Left forelimb (tissue), 1 donor: ENCODE measurements around the gene OVCH2.
"Not testable (repeated sequence)": the region's sequence is repeated elsewhere in the genome, so short reads cannot be mapped to it uniquely, and the experiment has no call there.

Experiments used
- DNase-seq: peaks from one replicate; pipeline ENCODE4 v3.0.0-alpha.2; 2018; ENCODE audit warnings: low spot score

The OVCH2 gene

DNA sequence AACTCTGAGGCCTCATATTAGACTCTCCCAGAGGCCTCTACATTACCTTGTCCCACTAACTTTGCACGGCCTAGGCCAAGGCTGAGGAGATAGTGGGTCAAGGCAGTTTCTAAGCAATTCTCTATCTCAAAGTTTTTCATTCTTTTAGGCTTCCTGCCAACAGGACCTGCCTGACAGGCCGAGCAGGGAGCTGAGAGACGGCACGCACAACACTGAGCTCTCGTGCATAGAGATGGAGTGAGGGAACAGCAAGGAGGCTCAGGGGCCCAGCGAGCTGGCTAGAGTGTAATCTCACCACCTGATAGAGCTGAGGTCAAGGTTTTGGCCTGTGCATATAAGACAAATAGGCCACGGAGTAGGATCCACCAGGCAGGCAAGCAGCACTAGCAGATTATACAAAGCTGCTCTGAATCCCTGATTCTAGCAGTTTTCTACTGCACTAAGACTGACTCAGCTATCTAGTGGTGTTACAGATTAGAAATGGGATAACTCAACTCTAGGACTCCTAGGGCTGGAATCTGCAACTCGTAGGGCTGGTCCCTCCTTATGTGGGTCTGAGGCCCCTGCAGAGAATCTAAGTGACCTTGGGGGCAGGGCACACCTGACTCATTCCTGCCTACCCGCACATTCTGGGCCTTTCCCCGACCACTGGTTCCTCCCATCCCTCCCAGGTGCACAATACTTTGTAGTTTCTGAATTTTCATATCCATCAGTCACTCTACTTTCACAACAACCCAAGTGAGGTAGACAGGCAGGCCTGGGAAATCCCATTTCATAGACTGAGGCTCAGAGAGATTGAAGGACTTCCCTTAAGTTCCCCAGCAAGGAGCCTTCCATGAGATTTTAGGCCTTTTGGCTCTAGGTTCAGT, 34.7 kb downstream of the OVCH2 start:
- no peak for DNase-seq

DNA sequence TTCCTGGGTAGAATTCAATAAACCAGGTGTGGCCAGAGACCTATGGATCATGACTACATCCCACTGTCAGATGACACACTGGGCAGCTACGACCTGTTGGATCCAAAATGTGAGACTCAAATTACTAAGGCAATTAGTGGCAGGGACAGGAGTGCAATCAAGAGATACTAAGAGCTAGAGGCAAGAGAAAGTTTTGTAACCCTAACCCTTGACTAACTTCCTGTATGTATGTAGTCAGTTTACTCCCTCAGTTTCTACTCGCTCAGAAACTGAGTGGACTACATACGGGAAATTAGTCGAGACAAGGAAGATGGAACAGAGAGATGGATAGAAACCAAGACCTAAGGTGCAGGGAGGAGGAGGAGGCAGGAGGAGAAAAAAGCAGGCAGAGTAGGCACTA, 35.6 kb downstream of the OVCH2 start:
- no peak for DNase-seq

DNA sequence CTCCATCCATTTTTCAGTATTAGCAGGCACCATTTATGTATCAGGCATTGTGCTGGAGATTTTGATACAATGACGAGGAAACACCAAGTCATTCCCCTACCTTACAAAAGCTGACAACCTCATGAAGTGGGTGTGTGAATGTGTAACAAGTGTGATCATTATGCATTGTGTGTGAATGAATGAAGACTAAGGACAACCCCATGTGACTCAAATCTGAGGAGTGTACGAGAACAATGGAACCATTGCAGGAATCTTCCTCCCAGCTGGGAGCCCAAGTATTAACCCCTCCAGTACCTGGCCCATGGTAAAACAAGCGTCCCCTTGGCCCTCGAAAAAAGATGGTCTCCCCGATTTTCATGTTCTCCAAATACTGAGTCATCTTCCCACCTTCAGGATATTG, 37.4 kb downstream of the OVCH2 start:
- no peak for DNase-seq

DNA sequence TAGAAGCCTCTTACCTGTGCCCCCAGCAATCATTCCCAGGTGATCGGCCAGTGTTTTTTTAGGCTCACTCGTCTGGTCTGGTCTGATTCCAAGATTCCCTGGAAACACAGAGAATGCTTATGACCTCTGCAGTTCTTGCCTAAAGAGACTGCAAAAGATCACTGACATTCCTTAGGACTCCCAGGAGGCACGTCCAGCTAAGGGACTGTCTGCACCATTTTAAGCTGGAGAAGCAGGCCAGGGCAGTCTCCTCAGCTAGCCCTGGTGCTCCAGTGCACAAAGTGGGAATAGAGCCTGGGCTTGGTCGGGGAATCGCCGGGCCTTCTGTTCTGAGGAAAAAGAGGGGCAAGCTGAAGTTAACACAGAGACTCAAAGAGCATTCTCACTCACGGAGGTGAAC, 37.8 kb downstream of the OVCH2 start:
- DNase-seq = no peak

DNA sequence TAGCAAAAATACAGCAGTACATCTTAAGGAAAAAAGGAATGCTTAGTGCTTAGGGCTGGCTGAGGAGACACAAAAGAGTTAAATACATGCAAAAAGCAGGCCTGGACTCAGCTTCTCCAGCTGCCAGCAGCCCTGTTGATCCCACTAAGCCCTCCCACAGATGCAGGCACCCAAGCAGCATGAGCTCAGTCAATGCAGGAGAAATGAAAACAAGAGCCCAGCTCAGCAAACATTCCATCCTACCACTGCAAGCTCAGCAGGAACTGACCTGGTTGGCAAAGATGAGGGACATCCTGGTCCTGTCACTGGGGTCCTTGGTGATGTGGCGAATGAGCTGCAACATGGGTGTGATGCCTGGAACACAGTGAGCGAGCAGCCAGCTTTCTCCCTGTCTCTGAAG, 38.8 kb downstream of the OVCH2 start:
- DNase-seq = no peak

DNA sequence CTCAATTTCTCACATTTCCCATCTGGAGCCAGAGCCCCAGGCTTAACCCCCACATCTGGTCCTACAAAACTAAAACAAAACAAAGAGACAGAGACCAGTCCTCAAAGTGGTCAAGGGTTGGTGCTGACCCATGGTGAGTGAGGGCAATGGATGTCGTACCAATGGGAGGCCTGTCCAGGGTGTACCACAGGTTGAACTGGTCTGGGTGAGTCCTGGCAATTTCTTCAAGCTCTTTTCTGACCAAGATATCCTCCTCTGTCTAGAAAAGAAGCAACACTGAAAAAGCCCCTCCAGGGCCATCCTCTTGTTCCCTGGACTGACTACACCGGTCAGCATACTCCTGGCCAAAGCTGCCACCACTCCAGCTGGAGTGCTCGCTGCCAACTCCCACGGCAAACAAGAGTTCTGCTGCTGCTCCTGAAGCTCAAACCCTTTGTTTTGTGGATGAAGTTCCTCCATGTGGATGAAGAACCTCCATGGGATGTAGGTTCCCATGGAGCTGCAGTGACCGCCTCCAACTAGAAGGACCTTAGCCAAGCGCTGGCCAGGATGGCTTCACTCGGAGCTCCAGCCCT, 39.9 kb downstream of the OVCH2 start:
- DNase-seq = no peak

DNA sequence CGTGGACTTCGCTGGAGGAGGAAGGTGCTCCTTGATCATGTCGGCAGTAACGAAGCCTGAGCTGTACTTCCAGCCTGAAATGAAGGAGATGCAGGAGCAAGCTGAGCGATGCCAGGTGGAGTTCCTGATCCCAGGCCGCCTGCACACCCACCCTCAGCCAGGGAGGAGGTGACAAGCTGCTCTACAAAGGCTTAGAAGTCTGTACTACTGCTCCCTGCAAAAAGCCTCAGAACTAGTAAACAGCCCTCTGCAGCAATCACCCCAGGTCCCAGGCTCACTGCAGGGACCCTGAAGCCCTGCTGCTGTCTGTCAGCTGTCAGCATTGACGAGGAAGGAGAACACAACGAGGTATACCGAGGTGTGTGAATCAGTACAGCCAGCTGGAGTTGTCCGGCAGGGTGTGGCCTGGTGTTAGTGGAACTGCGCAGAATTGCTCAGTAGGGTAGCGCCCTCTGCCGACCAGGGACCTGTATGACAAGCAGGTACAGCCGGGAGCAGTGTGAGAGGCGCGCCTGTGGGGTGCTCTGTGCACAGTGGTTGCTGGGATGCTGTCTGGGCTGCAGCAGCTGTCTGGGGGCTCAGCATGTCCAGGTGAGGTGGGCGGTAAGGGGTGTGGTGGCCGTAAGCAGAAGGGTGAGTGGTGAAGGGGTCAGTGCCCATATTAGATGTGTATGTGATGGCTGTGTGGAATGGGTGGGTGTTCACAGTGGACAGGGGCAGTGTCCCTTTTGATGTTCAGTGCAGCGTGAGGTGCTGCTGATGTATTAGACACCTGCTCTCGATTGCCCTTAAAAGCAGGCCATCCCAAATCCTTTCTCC, 40.6 kb downstream of the OVCH2 start:
- DNase-seq = peak; percentile 86

DNA sequence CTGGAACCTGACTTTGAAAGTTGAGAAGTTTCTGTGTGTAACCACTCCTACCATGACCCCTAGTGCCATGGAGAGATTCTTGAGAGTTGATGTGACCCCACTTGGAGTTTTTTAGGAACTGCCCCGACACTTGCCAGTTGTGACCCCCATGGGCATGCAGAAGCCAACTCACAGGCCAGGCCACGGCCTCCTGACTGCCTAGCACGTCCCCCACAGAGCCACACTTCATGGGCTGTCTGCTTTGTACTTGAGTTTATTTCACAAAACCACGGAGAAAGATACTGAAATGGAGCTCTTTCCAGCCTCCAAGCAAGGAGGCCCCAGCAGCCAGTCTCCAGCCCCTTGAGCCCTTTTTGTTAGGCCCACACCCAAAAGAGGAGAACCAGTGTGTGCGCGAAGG, 41.4 kb downstream of the OVCH2 start:
- DNase-seq = no peak

DNA sequence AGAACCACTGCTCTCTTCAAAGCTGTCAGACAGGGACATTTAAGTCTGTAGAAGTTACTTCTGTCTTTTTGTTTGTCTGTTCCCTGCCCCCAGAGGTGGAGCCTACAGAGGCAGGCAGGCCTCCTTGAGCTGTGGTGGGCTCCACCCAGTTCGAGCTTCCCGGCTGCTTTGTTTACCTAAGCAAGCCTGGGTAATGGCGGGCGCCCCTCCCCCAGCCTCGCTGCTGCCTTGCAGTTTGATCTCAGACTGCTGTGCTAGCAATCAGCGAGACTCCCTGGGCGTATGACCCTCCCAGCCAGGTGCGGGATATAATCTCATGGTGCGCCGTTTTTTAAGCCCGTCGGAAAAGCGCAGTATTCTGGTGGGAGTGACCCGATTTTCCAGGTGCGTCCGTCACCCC, 42.7 kb downstream of the OVCH2 start:
- not testable (repeated sequence) for DNase-seq

DNA sequence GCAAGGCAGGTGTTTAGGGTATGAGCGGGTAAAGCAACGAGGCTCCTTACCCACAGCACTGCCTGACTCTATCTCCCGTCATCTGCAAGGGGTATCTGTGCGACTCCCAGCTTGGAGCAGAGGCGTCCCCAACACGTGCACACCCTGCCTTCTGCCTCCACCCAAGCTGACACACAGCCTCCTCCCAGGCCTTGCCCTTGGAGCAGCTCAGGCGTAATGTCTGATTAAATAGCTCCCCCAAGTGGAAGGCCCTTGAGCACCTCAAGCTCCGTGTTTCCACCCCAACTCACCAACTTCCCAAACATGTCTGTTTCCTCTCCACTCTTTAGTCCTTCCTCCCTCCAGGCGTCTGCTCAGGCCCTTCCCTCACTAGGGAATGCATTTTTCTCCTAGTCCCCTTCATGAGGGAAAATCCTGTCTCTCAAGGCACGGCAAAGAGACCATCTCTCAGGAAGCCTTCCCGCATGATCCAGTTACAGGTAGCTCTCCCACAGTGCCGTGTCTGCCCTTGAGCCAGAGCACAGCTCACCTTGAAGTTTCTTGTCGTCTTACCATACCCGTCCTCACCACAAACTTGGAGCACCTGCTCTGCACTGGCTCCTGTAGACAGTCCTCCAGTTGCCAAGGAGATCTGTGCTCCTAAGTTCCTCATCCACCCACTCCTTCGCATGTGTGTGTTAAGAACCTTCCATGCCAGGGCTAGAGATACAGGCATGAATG, 48.8 kb downstream of the OVCH2 start:
- DNase-seq = no peak

DNA sequence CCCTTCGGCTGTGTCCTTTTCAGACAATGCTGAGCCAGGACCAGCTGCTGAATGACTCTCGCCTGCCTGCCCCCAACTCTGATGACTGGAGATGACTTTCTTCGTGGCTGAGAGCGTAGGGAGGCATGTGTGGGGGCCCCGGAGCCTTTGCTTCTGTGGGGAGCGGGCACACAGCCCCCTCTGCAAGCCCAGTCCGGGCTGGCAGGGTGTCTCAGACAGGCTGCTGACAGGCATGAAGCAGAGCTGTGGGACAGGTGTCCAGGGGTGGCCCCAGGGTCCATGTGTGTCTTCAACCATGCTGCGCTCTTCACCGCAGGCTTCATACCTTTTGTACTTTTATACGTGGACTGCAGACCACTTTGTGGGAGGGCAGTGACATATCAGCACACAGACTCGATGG, 49.6 kb downstream of the OVCH2 start:
- DNase-seq = no peak

DNA sequence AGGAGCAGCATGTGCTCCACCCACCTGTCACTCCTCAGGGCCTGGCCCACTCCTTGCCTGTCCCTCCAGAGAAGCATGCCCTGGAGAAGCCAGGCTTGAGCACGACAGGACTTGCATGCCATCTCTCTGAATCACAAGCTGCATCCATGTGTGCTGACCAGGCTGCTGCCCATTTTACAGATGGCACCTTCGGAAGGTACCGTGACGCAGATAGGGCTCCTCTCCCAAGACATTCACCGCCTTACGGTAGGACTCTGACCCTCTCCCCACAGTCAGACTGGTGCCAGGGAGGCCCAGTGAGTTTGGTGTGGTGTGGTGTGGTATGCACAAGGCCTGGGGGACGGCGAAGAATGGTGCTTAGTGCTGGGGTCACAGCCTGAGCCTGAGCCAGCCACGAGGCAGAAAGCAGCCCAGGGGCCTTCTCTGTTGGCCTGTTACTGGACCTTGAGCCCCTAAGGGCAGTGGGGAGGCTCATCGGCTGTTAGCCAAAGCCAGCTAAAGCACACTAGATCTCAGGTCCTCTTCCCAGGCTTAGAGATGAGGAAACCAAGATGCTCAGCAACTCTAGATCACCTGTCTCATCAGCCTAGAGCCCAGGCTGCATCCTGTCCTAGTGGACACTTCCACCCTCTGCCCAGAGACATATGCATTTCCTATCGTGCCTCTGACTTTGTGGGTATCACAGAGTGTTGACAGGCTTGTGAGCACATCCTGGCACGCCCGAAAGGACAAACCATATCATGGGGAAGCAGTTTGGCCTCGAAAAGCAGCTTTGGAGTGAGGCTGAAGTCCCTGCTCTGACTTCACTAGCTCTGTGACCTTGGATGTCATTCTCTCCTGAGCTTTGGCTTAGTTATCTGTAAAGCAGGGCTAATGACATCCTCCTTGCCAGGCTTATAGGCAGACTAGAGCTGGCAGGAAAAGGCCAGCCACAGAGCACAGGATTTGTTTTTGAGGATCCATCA, 50.7 kb downstream of the OVCH2 start:
- no peak for DNase-seq

DNA sequence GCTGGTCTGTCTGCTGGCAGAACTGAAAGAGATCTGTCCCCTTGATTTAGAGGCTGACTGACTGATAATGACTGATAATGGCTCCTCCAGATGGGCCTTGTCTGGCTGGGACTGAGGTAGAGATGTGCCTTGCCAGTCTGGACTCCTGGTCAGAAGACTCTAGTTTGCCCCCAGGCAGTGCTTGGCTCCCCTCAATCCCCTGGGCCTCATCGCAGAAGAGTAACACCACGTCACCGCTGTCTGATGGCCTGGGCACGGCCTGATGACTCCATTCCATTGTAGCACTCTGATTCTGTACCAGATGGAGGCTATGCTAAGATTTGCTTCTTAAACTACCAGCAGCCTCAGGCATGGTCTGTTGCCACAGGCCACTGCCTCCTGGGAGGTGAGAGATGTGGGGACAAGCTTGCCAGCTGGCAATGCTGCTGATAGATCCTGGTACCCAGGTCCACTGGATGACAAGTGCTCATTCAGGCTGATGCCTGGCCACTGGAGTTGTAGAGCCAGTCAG, 52.0 kb downstream of the OVCH2 start:
- no peak for DNase-seq

DNA sequence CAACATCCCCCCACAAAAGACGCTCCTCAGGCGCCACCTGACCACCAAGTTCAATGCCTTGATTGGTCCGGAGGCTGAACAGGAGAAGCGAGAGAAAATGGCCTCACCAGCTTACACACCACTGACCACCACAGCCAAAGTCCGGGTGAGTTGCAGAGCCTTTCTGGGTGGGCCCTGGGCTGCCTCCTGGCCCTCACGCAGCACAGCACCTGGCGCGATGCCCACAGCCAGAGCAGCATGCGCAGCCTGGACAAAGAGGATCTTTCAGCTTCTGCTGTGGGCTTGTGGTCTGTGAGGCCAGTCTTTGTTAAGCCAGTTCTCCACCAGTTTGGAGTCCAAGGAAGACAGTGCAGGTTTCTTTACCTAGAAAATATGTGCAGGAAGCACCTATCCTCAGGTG, 54.6 kb downstream of the OVCH2 start:
- DNase-seq = peak; percentile 48

DNA sequence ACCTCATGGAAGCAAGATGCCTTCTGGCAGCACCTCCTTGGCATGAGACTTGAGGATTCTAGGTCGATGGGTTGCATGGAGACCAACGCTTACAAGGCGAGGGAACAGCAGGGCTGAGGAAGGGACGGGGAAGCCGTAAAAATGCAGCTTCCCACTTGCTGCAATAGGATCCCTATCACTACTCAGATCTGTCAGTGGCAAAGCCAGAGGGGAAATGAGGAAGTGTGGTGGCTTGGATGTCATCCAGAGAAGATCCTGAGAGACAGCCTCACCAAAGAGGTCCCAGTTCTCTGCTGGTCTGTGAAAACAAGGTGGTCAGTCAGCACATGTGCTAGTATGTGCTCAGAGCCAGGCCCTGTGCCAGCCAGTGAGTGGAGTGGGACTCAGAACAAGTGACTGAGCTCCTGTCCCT, 55.1 kb downstream of the OVCH2 start:
- no peak for DNase-seq

DNA sequence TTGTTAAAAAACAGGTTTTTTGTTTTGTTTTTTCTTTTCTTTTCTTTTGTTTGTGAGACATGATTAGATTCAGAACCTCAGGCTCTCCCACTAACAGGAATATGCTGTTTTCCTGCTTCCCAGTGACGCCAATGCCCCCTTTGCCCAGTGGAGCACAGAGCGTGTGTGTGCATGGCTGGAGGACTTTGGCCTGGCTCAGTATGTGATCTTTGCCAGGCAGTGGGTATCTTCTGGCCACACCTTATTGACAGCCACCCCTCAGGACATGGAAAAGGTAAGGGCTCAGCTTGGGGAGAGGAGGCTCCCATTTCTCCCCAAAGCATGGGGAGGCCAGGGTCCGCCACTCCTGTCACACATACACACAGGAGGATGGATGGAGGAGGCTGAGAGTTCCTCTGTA, 58.0 kb downstream of the OVCH2 start:
- DNase-seq = no peak

DNA sequence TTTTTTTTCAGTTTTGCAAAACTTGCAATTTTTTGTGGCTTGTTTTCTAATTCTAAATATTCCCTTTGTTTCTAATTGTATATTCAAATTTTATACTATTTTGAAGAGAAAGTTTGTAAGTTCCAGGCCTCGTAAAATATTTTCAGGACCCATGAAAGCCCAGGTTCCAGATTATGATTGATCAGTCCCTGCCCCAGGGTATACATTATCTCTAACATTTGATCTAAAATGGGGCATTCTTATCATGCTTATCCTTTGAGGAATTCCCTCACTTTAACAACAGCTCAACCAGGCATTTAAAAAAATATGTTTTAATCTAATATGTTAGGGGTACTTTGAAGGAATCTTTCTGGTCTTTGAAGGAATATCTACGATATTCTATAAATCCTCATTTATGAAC, 59.4 kb downstream of the OVCH2 start:
- DNase-seq = no peak

DNA sequence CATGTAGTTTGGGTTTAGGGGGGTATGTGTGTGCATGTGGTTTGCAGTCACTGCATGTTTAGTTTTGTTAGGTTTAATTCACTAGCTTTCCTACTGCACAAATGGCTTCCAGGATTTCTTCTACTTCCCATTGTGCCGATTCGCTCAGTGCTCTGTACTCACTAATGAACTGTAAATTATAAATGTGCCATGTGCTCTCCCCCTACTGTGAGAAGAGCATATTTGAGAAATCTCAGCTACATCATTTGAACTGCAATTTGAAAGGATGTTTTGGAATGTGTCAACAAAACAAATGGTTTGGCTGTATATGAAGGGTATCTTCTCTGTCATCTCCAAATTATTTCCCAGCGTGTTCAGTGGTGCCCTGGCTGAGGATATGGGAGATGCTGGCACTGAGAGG, 61.1 kb downstream of the OVCH2 start:
- peak; percentile 11 for DNase-seq

DNA sequence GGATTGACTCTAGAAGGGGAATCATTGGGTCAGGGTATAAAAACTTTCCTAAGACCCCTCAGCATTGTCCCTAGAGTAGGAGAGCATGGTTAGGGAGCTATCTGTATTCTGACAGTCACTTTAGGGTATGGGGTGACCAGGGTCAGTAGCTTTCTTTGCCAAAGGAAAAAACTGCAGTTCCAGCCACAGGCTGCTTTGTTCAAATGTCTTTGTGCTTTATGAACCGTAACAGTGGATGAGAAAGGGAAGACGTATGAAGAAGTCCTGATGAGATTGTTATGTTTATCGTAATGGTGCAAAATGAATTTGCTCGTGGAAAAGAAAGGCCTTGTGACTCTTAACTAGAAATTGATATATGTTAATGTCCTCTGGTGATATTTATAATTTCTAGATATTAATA, 63.0 kb downstream of the OVCH2 start:
- no peak for DNase-seq

DNA sequence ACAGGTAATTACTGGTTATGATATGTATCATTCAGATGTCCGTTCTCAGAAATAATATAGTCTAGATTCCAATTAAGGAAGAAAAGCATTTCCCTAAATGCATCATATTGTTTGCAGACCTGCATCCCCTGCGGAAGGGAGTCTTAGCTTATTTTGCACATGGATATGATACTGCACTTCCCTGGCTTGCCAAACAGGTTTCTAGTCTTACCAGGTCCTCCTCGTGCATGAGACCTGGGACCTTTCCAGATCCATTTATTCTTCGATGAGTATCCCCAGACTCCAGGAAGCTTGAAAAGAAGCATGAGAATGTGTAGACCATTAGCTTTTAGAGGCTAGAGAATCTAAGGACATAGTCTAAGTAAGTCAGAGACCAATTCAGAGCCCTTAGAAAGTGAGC, 63.5 kb downstream of the OVCH2 start:
- DNase-seq = no peak

DNA sequence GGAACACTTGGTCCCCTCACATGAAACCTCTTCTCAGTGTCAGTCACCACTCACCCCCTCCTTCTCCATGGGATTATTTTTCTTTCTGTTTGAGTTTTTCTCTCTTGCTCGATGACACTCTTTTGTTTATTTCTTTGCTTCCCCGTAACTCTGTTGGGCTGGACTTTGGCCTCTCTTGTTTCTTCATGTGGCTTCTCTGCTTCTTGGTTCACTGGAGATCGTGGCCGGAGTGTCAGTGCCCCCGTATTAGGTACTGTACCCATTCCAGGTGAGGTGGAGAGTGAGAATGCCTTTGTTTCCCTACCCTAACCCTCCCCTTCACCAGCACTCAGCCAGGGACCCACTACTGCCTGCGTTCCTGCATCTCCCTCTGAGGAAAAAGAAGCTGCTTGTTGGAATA, 65.5 kb downstream of the OVCH2 start:
- peak; percentile 11 for DNase-seq
